H9 (cell line): ENCODE results near the gene EFCAB6. TPM values are rescaled to one million over a fixed set of nuclear protein-coding genes. Genes with fewer than 3 reads are reported as not detected.

Experiments
- DNase-seq: peaks from one replicate; pipeline ENCODE4 v3.0.0-alpha.2; 2017
- H2AFZ ChIP-seq: one replicate; pipeline ENCODE4 v1.6.1; 2013; ENCODE audit warnings: mild to moderate bottlenecking, low read length, control low read depth, moderate library complexity
- H2AK5ac ChIP-seq: 2 replicates; pipeline ENCODE4 v1.6.1; 2013; ENCODE audit warnings: low read length, control low read depth, mixed read lengths; ENCODE audit not compliant: insufficient read length
- H2BK120ac ChIP-seq: one replicate; pipeline ENCODE4 v1.6.1; 2013; ENCODE audit warnings: low read depth, mild to moderate bottlenecking, low read length, control low read depth, inconsistent platforms; ENCODE audit not compliant: poor library complexity, severe bottlenecking
- H2BK12ac ChIP-seq: 2 replicates; pipeline ENCODE4 v1.6.1; 2013; ENCODE audit warnings: low read length, control low read depth, mixed read lengths, low read depth; ENCODE audit not compliant: insufficient read length
- H2BK15ac ChIP-seq: 2 replicates; pipeline ENCODE4 v1.6.1; 2013; ENCODE audit warnings: low read depth, low read length, control low read depth
- H2BK20ac ChIP-seq: one replicate; pipeline ENCODE4 v1.6.1; 2013; ENCODE audit warnings: low read depth, mild to moderate bottlenecking, low read length, control low read depth, inconsistent platforms; ENCODE audit not compliant: poor library complexity, severe bottlenecking
- H2BK5ac ChIP-seq: 2 replicates; pipeline ENCODE4 v1.6.1; 2013; ENCODE audit warnings: low read length, control low read depth, mixed read lengths; ENCODE audit not compliant: insufficient read length
- H3K14ac ChIP-seq: 2 replicates; pipeline ENCODE4 v1.6.1; 2013; ENCODE audit warnings: low read length, control low read depth; ENCODE audit not compliant: insufficient read depth
- H3K18ac ChIP-seq: 2 replicates; pipeline ENCODE4 v1.6.1; 2013; ENCODE audit warnings: low read depth, mild to moderate bottlenecking, mixed read lengths, low read length, control low read depth; ENCODE audit not compliant: insufficient read length
- H3K23ac ChIP-seq: 2 replicates; pipeline ENCODE4 v1.6.1; 2013; ENCODE audit warnings: low read length, control low read depth, mixed read lengths, low read depth; ENCODE audit not compliant: insufficient read length
- H3K23me2 ChIP-seq: 2 replicates; pipeline ENCODE4 v1.6.1; 2013; ENCODE audit warnings: low read depth, mild to moderate bottlenecking, mixed read lengths, low read length, control low read depth; ENCODE audit not compliant: insufficient read length, poor library complexity, severe bottlenecking
- H3K27ac ChIP-seq: 2 replicates; pipeline ENCODE4 v1.5.1; 2013; ENCODE audit warnings: low read length, control low read depth, mixed read lengths, low read depth; ENCODE audit not compliant: insufficient read length
- H3K27me3 ChIP-seq: 2 replicates; pipeline ENCODE4 v1.6.1; 2013; ENCODE audit warnings: low read length, control low read depth, inconsistent platforms; ENCODE audit not compliant: insufficient read depth
- H3K4ac ChIP-seq: 2 replicates; pipeline ENCODE4 v1.6.1; 2013; ENCODE audit warnings: low read depth, mild to moderate bottlenecking, control low read depth, inconsistent platforms, low read length, moderate library complexity
- H3K4me1 ChIP-seq: 2 replicates; pipeline ENCODE4 v1.6.1; 2013; ENCODE audit warnings: low read length, control low read depth, inconsistent platforms; ENCODE audit not compliant: insufficient read depth
- H3K4me2 ChIP-seq: 2 replicates; pipeline ENCODE4 v1.6.1; 2013; ENCODE audit warnings: low read length, control low read depth, mixed read lengths; ENCODE audit not compliant: insufficient read length, insufficient read depth
- H3K56ac ChIP-seq: 2 replicates; pipeline ENCODE4 v1.6.1; 2013; ENCODE audit warnings: low read depth, mild to moderate bottlenecking, mixed read lengths, low read length, control low read depth; ENCODE audit not compliant: insufficient read length
- H3K79me1 ChIP-seq: 2 replicates; pipeline ENCODE4 v1.6.1; 2013; ENCODE audit warnings: low read depth, mild to moderate bottlenecking, moderate library complexity, low read length, control low read depth, inconsistent platforms; ENCODE audit not compliant: insufficient read depth, poor library complexity, severe bottlenecking
- H3K79me2 ChIP-seq: 2 replicates; pipeline ENCODE4 v1.6.1; 2013; ENCODE audit warnings: low read length, control low read depth, inconsistent platforms; ENCODE audit not compliant: insufficient read depth
- H3K9ac ChIP-seq: 2 replicates; pipeline ENCODE4 v1.6.1; 2013; ENCODE audit warnings: low read length, control low read depth, mixed read lengths; ENCODE audit not compliant: insufficient read length; ENCODE audit errors: extremely low read depth
- H3K9me3 ChIP-seq: one replicate; pipeline ENCODE4 v1.6.1; 2013; ENCODE audit warnings: low read depth, low read length, inconsistent platforms; ENCODE audit not compliant: control insufficient read depth
- H3T11ph ChIP-seq: one replicate; pipeline ENCODE4 v1.6.1; 2013; ENCODE audit warnings: mild to moderate bottlenecking, low read length, control low read depth, inconsistent platforms
- H4K20me1 ChIP-seq: one replicate; pipeline ENCODE4 v1.6.1; 2013; ENCODE audit not compliant: control insufficient read depth, insufficient read length, insufficient read depth
- H4K5ac ChIP-seq: 2 replicates; pipeline ENCODE4 v1.6.1; 2013; ENCODE audit warnings: low read depth, mild to moderate bottlenecking, mixed read lengths, low read length, control low read depth; ENCODE audit not compliant: insufficient read length
- H4K8ac ChIP-seq: replicated peaks from 2 replicates; pipeline ENCODE4 v1.6.1; 2013; ENCODE audit warnings: low read length, control low read depth, mixed read lengths, low read depth; ENCODE audit not compliant: insufficient read length
- H4K91ac ChIP-seq: 2 replicates; pipeline ENCODE4 v1.6.1; 2013; ENCODE audit warnings: low read depth, mild to moderate bottlenecking, moderate library complexity, mixed read lengths, low read length, control low read depth; ENCODE audit not compliant: insufficient read length
- H3K27ac Mint-ChIP-seq, 3 experiments: 2 replicates in 2 of 3; 3 replicates in 1 of 3; pipeline ENCODE4 v1.8.0; 2020 to 2021; ENCODE audit warnings: mixed read lengths in 3 of 3, mild to moderate bottlenecking in 1 of 3, moderate library complexity in 1 of 3
- H3K27me3 Mint-ChIP-seq: 2 replicates; pipeline ENCODE4 v1.8.0; 2021; ENCODE audit warnings: low read depth, mild to moderate bottlenecking, moderate library complexity, mixed read lengths
- H3K36me3 Mint-ChIP-seq, 3 experiments: 2 replicates in 2 of 3; 3 replicates in 1 of 3; pipeline ENCODE4 v1.8.0; 2020 to 2021; ENCODE audit warnings: low read depth in 3 of 3, mixed read lengths in 3 of 3; ENCODE audit not compliant: insufficient read depth in 1 of 3
- H3K4me1 Mint-ChIP-seq, 2 experiments: 2 replicates each; pipeline ENCODE4 v1.8.0; 2020; ENCODE audit warnings: mixed read lengths in 2 of 2
- H3K4me3 Mint-ChIP-seq, 2 experiments: 2 replicates in 1 of 2; 3 replicates in 1 of 2; pipeline ENCODE4 v1.8.0; 2020 to 2021; ENCODE audit warnings: mild to moderate bottlenecking in 2 of 2, mixed read lengths in 2 of 2, moderate library complexity in 1 of 2
- H3K9me3 Mint-ChIP-seq, 2 experiments: 2 replicates in 1 of 2; 3 replicates in 1 of 2; pipeline ENCODE4 v1.8.0; 2020; ENCODE audit warnings: mild to moderate bottlenecking in 2 of 2, mixed read lengths in 2 of 2, moderate library complexity in 1 of 2
- CTCF ChIP-seq: fragments of 200-600 bp; sonication (generic); conservative IDR thresholded peaks from 3 replicates; pipeline ENCODE4 v1.8.0; 2021; ENCODE audit warnings: antibody characterized with exemption, mild to moderate bottlenecking
- WGBS: extraction: QIAGEN DNeasy Blood & Tissue Kit; methylation state at CpG from one replicate; pipeline ENCODE4 v1.1.7; 2013; ENCODE audit warnings: missing lambda C conversion rate, low lambda C conversion rate, mixed read lengths; ENCODE audit not compliant: insufficient read length; ENCODE audit errors: extremely low coverage; 5-methylcytosine and 5-hydroxymethylcytosine counted together
- total RNA-seq: library from RNA; stranded (reverse); gene quantifications from 2 replicates; pipeline ENCODE4 v1.2.1, GENCODE V29; 2021

Gene EFCAB6
- total RNA-seq, 1 experiment from 2014 or later = 0.31 TPM

- no peak overlapping the region for H3K27ac ChIP-seq
- peaks cover 40 to 43% of the 10 kb centered on the region in 2 experiments for H3K4me1 Mint-ChIP-seq
- H4K20me1 ChIP-seq = no peaks in the 10 kb centered on the region
- no peaks in the 10 kb centered on the region for H3K9me3 ChIP-seq
- DNase-seq = peak; percentile 30
- H3K14ac ChIP-seq = no peak overlapping the region
- no peak overlapping the region for H2BK20ac ChIP-seq
- H2AK5ac ChIP-seq = no peak overlapping the region
- no peak overlapping the region for H3K4me2 ChIP-seq
- no CpG with 5 or more reads among the region's 11 CpGs for WGBS
- no peak overlapping the region for H4K91ac ChIP-seq
- no peaks in the 10 kb centered on the region for H3K27me3 ChIP-seq
- H3K4ac ChIP-seq = no peak overlapping the region
- no peak overlapping the region for H3K27ac Mint-ChIP-seq
- H3K18ac ChIP-seq = no peak overlapping the region
- peak overlapping the region; percentile 75 to 85; a peak in 3 of 5 replicates for H3K4me3 Mint-ChIP-seq
- peaks cover 2% of the 10 kb centered on the region for H3K79me1 ChIP-seq
- no peak overlapping the region for H3K9ac ChIP-seq
- H2AFZ ChIP-seq = no peak overlapping the region
- TF ChIP-seq CTCF = no peak
- H2BK15ac ChIP-seq = no peak overlapping the region
- no peak overlapping the region for H4K8ac ChIP-seq
- H2BK12ac ChIP-seq = no peak overlapping the region
- H3K23me2 ChIP-seq = peaks cover 5% of the 10 kb centered on the region
- H3K9me3 Mint-ChIP-seq = peaks cover 15 to 16% of the 10 kb centered on the region in 2 experiments
- H3K4me1 ChIP-seq = peaks cover 12% of the 10 kb centered on the region; the same call in 1 of the 2 replicates
- H3K79me2 ChIP-seq = peaks cover 16% of the 10 kb centered on the region; the same call in 1 of the 2 replicates
- H2BK5ac ChIP-seq = no peak overlapping the region
- H3K27me3 Mint-ChIP-seq = peaks cover 19% of the 10 kb centered on the region
- no peak overlapping the region for H3K23ac ChIP-seq
- no peak overlapping the region for H2BK120ac ChIP-seq
- H3T11ph ChIP-seq = no peak overlapping the region
- no peak overlapping the region for H4K5ac ChIP-seq
- peaks cover 12 to 26% (median 17%) of the 10 kb centered on the region in 3 experiments for H3K36me3 Mint-ChIP-seq
- H3K56ac ChIP-seq = no peak overlapping the region
Measured at GRCh38 chr22:43860126-43860525, 48.0 kb upstream of the EFCAB6 start.
